HG03442 (cell line): ENCODE results near the gene NFIB.

Experiments used
- ATAC-seq: cut with Tn5 transposase; IDR thresholded peaks from one replicate; pipeline ENCODE4 v1.9.1; 2021; ENCODE audit warnings: mild to moderate bottlenecking, moderate library complexity; ENCODE audit not compliant: unreplicated experiment

Gene NFIB

DNA sequence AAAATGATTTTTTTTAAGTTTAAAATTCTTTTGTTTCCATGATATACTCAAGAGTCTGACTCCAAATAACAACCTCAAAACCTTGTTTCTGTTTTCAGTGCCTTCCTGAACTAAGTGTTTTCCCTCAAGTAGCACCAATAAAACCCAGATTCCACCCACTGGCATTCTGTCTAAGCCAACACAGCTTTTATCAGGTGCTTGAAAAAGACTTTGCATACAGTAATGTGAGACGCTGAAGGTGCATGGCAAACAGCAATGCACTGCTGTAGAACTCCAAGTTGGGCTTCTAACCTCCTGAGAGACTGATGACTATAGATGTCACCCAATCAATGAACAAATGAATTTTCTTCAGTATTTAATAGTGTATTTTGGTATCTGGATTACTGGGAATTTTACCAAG is 95.7 kb downstream of the NFIB start:
- no peak for ATAC-seq

GRCh38 chr9:14216612-14217194 is 97.2 kb downstream of the NFIB start:
- no peak for ATAC-seq

GRCh38 chr9:14215614-14216013 is 98.3 kb downstream of the NFIB start:
- ATAC-seq, result no peak

- no peak for ATAC-seq
Measured at GRCh38 chr9:14214693-14215092, 99.2 kb downstream of the NFIB start.

DNA sequence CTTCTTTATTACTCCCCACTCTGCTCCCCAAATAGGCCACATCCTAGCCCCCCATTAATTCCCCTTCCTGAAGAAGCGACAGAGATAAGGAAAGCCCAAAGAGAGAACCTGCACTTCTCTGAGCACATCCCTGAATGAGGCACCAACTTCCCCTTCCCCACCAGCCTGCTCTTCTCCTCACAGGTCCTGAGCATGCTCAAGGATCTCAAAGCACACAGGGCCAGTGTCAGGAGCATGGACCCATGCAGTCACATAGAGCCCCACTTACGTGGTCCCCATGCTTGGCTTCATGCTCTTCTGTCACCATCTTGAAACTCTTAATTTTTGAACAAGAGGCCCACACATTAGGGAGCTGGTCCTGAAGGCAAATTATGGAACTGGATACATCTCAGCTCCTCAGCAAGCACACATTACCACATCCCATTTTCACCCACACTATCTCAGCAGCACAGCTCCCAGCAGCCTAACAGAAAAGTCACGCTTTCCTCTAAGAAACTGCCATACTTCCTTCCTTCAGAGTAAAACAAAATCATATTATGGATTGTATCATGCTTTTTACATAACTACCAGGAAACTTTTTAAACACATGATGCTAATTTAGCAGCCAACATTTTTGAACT is 99.8 kb downstream of the NFIB start:
- no peak for ATAC-seq

DNA sequence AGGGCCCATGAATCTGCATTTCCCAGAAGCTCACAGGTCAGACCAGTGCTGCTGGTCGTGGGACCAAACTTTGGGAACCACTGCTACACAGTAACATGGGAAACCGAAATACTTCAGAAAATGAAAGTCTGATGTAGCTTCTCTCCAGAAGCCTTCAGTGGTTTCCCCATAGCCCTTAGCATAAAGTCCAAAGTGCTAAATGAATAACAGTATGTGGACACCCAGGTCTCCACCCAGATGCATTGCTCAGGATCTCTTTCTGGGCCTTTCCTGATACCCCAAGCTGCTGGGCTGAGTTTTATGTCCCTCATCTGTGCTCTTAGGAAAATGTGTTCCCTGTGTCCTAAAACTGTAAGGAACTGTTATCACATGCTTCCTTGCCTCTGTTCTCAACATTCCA is 100.4 kb downstream of the NFIB start:
- no peak for ATAC-seq

DNA sequence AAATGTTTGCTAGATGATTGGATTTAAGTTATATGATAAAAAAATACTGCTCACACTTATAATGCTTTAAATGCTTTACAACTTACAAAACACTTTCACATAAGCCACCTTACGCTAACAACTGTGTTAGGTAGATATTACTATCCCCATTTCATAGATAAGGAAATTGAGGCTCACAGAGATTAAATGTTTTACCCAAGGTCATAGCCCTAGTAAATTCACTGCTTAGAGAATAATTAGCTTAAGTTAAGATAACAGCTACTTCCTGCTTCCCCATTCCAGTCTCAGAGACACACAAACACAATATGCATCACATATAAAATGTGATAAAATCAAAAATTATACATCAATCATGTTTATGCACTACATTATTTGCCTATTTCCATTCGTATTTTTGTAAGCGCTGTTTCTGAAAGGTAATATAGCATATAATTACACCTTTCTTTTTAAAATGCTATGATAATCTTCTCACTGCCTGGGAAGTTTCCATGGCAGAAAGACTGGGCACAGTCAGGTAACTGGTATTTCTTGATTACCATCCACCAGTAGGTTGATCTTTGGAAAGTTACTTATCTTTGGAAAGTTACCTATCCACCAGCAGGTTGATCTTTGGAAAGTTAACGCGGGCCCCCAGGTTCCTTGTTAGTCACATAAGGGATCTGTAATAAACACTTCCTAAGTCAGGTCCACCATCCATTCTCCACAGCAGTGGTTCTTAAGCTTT is 101.1 kb downstream of the NFIB start:
- ATAC-seq, result no peak

GRCh38 chr9:14212077-14212476 is 101.9 kb downstream of the NFIB start:
- ATAC-seq, result no peak

DNA sequence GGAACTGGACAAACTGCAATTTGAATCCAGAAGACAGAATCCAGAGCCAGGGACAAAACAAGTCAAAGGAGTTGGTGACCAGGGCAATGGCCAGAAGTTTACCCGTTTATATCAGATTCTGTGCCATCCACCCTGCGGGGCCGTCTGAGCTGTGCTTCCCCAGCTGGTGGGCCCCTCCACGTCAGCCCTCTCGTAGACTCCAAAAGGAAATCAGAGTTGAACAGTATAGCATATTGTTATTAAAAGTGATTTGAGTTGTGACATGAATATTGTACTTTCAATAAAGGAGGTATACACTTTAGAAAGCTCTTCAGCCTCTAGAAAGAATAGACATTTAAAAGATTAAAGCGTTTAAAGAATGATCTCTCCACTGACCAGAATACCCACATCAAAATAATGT is 102.4 kb downstream of the NFIB start:
- ATAC-seq, result no peak

DNA sequence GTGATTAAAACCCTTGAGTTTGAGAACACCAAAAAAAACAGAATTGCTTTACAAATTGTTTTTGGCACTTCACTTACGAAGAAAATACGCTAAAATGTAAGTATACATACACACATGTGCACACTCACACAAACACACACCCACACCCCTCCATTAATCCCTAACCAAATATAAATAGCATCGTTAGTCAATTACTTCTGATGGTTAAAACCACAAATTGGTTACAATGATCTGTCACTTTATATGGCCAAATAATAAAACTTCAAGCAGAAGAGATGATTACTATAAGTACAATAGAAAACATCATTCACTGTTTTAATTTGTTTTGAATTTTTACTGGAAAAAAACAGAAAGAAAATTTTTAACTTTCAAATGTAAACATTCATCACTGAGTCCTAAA is 103.5 kb downstream of the NFIB start:
- no peak for ATAC-seq

DNA sequence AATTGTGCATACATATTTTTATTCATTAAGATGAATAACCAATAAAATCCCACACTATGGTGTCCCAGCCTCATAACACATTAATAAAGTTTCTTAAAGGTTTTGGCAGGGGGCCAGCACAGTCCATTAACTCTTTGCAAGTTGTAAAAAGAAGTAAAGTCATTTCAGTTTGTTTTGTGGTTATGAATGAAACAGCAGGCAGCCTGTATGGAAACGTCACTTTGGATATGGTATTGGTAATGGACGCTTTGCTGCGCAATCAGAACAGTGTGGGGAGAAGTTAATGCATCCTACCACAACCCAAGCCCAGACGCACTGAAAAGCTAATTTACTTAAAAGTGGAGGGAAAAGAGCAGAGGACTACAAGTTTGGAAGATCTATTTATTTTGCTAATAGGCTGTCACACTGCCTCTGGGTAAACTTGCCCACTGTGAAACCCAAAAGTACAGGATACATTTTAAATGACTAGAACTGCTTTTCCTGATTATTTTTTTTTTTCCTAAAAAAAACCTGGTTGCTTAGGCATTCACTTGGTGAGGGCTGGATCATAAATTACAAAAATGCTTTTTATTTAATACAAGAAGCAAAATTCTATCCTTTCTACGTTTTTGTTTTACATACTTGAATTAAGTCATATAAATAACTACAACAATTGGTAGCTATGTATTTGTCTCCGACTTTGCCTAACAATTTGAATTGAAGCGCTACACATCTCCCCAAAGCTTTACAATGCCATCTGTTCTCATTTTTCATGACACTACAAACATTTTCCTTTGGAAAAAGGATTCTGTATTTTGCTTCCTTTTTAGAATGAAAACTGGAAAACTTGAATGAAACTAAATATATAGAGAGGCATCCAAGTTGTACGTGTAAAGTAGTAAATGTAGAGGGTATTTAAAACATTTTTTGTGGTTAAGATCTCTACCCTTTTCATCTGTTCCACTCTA is 104.3 kb downstream of the NFIB start:
- no peak for ATAC-seq

DNA sequence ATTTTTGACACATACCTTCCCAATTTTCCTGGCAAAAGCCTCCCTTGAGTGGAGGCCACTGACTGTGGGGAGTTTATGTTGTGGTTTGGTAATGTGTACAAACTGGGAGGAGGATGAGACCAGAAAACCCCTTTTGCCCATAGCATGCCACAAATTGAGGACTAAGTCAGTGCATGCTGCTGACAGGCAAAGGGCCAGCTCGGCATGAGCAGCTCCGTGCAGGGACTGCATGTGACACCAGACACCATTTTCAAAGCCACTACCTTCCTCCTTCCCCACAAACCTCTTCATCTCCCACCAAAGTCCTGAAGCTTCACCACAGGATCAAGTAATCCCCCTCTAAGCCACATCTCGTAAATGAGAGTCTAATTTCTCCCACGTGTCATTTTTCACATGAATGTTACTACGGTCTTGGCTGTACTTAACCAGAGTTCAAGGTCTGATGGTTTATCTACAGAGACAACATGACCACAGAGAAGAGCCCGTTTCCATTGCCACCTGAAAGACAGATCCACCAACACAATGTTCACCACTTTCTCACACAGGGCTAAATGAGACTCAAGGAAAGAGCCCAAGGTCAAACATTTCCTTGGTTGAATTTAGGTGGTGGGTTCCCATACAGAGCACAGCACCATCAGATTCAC is 106.5 kb downstream of the NFIB start:
- ATAC-seq, result no peak

GRCh38 chr9:14205463-14205862 is 108.5 kb downstream of the NFIB start:
- ATAC-seq, result no peak

DNA sequence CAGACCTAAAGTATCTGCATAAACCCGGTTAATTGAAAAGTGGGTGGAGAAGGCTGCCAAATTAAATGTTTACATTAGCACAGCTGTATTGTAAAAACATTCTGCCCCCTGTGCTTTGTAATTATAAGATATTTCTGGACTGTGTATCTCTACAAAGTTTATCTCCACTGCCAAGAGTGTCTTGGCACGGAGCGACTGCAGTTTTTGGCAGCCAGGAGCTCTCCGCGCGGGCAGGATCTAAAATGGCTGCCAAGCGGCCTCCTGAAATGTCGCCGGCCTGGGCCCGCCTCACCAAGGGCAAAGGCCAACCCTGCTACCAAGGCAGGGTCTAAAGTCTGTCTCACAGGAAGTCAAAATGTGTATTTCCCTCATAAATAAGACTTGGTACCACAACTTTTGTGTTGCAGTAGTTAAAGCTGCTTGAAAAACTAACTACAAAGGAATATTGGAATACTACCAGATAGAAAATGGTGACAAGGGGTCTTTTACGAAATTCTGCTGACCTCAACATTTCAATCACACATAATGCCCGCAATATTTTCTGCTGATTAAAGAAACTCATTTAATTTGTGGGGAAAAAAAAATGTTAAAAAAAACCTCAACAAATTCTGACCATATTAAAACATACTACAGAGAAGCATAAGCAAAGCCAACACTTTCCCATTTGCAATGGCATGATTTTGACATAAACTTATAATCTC is 110.4 kb downstream of the NFIB start:
- no peak for ATAC-seq

DNA sequence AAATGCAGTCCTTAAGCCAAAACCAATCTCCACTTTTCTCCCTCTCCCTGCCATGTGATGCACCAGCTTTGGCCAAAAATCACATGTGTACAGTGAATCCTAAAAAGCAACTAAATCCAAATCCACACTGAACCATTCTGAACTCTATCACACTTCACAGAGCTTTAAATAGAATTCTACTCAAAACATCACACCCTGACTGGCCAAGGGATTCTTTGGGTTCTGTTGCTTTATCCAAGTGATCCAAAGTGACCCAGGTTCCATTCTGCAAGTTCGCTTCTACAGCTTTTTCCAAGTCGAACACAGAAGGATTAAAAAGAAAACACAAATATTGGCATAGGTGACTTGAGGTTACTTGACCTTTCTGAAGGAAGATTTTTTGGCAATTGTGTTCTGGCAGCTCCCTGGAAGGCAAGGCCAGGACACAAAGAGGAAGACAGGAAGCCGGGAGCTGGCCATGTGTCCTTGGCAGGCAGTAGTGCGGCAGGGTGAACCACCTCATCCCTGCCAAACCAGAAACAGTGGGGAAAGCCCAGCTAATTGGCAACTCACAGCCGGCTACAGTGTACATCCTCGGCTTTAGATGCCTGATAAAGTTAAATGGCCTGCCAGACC is 115.0 kb downstream of the NFIB start:
- no peak for ATAC-seq

DNA sequence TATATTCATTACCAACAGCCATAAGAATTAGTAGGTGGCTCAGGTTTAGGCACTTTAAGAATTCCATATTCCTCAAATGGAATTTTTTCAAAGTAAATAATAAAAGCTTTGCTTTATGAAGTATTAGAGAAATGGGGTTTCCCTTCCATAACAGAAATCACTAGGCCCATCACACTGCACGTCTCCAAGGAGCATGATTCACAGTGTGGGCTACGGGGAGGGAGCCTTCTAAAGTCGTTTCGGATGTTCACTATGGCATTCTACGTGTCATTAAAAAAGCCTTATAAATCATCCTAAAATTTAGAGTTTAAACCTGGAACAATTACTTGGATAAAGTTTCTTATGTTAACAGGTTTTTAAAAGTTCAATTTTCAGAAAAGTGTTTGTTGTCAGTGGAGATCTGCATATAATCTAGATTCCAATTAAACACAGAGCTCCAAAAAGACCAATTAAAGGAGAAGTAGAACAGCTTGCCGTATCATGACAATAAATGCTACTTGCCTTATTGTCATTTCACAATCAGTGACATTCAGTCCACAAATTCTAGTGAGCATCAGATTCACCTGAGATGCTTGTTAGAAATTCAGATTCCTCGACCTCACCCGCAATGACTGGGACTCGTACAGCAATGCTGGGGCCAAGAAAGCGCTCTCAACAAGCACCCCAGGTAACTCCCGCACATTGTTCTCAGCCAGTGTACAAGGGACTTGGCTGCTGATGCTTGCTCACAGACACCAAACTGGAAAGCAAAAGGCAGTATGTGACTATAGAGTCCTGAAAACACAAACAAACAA is 115.7 kb downstream of the NFIB start:
- ATAC-seq, result no peak

GRCh38 chr9:14197325-14197858 is 116.5 kb downstream of the NFIB start:
- ATAC-seq, result no peak

DNA sequence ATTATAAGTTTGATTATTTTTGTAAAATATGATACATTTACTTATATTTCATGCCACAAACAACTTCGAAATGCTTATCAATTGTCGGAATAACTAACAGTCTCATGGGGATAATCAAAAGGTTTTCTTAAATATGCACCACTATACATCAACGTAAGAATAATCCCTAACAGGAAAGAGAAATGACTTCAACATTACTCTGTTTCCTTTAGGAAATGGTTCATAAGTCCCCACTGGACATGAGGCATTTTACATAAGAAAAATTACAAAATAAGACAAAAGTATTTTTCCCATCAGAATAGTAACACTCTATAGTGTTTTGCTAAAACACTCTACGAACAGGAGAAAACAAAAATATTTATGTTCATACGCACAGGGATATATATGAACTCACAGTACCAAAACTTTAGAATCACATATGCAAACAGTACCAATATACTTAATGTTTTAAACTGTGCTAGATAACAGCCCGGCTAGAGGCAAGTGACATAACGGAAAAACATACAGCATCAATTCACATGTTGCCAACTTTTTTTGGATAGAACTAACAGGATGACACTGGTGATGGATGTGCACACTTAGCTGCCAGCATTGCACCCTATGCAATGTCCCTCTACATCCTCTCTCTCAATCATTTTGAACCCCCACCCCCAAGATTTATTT is 120.5 kb downstream of the NFIB start:
- ATAC-seq, result no peak
